ENCODE results near the gene GRID2.

The GRID2 gene

GRCh38 chr4:92514627-92515026, 210.9 kb downstream of the GRID2 start:
- Mint-ChIP-seq H3K9me3 (ENCODE audit: low read depth) (peaks cover 5% of the 10 kb centered on the region), H3K27me3 (no peaks in the 10 kb centered on the region), H3K4me1 (ENCODE audit: low read depth) (no peaks in the 10 kb centered on the region), H3K36me3 (no peaks in the 10 kb centered on the region), H3K27ac (no peak overlapping the region), H3K4me3 (no peak overlapping the region)

- no peaks in the 10 kb centered on the region for H3K36me3 Mint-ChIP-seq
- no peaks in the 10 kb centered on the region for H3K9me3 Mint-ChIP-seq (ENCODE audit: low read depth)
- no peaks in the 10 kb centered on the region for H3K4me1 Mint-ChIP-seq (ENCODE audit: low read depth)
- no peak overlapping the region for H3K27ac Mint-ChIP-seq
- no peaks in the 10 kb centered on the region for H3K27me3 Mint-ChIP-seq
- no peak overlapping the region for H3K4me3 Mint-ChIP-seq
Measured at GRCh38 chr4:92516450-92516849, 212.7 kb downstream of the GRID2 start.

- Mint-ChIP-seq H3K9me3 (ENCODE audit: low read depth) (no peaks in the 10 kb centered on the region), H3K4me1 (ENCODE audit: low read depth) (no peaks in the 10 kb centered on the region), H3K36me3 (no peaks in the 10 kb centered on the region), H3K4me3 (no peak overlapping the region), H3K27me3 (no peaks in the 10 kb centered on the region), H3K27ac (no peak overlapping the region)
Measured at GRCh38 chr4:92519727-92520126, 216.0 kb downstream of the GRID2 start.

- Mint-ChIP-seq H3K4me3 (no peak overlapping the region), H3K27me3 (no peaks in the 10 kb centered on the region), H3K4me1 (ENCODE audit: low read depth) (no peaks in the 10 kb centered on the region), H3K36me3 (no peaks in the 10 kb centered on the region), H3K27ac (no peak overlapping the region), H3K9me3 (ENCODE audit: low read depth) (no peaks in the 10 kb centered on the region)
Measured at GRCh38 chr4:92520563-92520962, 216.8 kb downstream of the GRID2 start.

GRCh38 chr4:92521941-92522340, 218.2 kb downstream of the GRID2 start:
- H3K9me3 Mint-ChIP-seq (ENCODE audit: low read depth) = no peaks in the 10 kb centered on the region

GRCh38 chr4:92522356-92522755, 218.6 kb downstream of the GRID2 start:
- no peaks in the 10 kb centered on the region for H3K27me3 Mint-ChIP-seq
- H3K27ac Mint-ChIP-seq = no peak overlapping the region
- H3K36me3 Mint-ChIP-seq = no peaks in the 10 kb centered on the region
- H3K4me1 Mint-ChIP-seq (ENCODE audit: low read depth) = no peaks in the 10 kb centered on the region
- no peak overlapping the region for H3K4me3 Mint-ChIP-seq
- H3K9me3 Mint-ChIP-seq (ENCODE audit: low read depth) = no peaks in the 10 kb centered on the region

More at GRCh38 chr4:92521941-92522340, 218.2 kb downstream of the GRID2 start:
- Mint-ChIP-seq H3K27me3 (no peaks in the 10 kb centered on the region), H3K4me1 (ENCODE audit: low read depth) (no peaks in the 10 kb centered on the region), H3K27ac (no peak overlapping the region), H3K36me3 (no peaks in the 10 kb centered on the region), H3K4me3 (no peak overlapping the region)

GRCh38 chr4:92524131-92524530, 220.4 kb downstream of the GRID2 start:
- H3K27me3 Mint-ChIP-seq = no peaks in the 10 kb centered on the region
- H3K9me3 Mint-ChIP-seq (ENCODE audit: low read depth) = no peaks in the 10 kb centered on the region
- no peaks in the 10 kb centered on the region for H3K4me1 Mint-ChIP-seq (ENCODE audit: low read depth)
- H3K27ac Mint-ChIP-seq = no peak overlapping the region
- H3K4me3 Mint-ChIP-seq = no peak overlapping the region
- no peaks in the 10 kb centered on the region for H3K36me3 Mint-ChIP-seq

GRCh38 chr4:92528541-92528940, 224.8 kb downstream of the GRID2 start:
- H3K27me3 Mint-ChIP-seq = no peaks in the 10 kb centered on the region
- no peaks in the 10 kb centered on the region for H3K4me1 Mint-ChIP-seq (ENCODE audit: low read depth)
- H3K27ac Mint-ChIP-seq = no peak overlapping the region
- peaks cover 12% of the 10 kb centered on the region for H3K9me3 Mint-ChIP-seq (ENCODE audit: low read depth)
- H3K4me3 Mint-ChIP-seq = no peak overlapping the region
- no peaks in the 10 kb centered on the region for H3K36me3 Mint-ChIP-seq

- Mint-ChIP-seq H3K27me3 (no peaks in the 10 kb centered on the region), H3K27ac (no peak overlapping the region), H3K9me3 (ENCODE audit: low read depth) (peaks cover 12% of the 10 kb centered on the region), H3K4me1 (ENCODE audit: low read depth) (no peaks in the 10 kb centered on the region), H3K4me3 (no peak overlapping the region), H3K36me3 (no peaks in the 10 kb centered on the region)
Measured at GRCh38 chr4:92529510-92529909, 225.7 kb downstream of the GRID2 start.

GRCh38 chr4:92535599-92535998, 231.8 kb downstream of the GRID2 start:
- Mint-ChIP-seq H3K4me1 (ENCODE audit: low read depth) (no peaks in the 10 kb centered on the region), H3K9me3 (ENCODE audit: low read depth) (peaks cover 7% of the 10 kb centered on the region), H3K27me3 (no peaks in the 10 kb centered on the region), H3K4me3 (no peak overlapping the region), H3K36me3 (no peaks in the 10 kb centered on the region), H3K27ac (no peak overlapping the region)

GRCh38 chr4:92551616-92552015, 247.8 kb downstream of the GRID2 start:
- H3K36me3 Mint-ChIP-seq = no peaks in the 10 kb centered on the region
- H3K27ac Mint-ChIP-seq = no peak overlapping the region
- H3K27me3 Mint-ChIP-seq = no peaks in the 10 kb centered on the region
- no peak overlapping the region for H3K4me3 Mint-ChIP-seq
- no peaks in the 10 kb centered on the region for H3K4me1 Mint-ChIP-seq (ENCODE audit: low read depth)
- peaks cover 8% of the 10 kb centered on the region for H3K9me3 Mint-ChIP-seq (ENCODE audit: low read depth)

GRCh38 chr4:92566269-92566668, 262.5 kb downstream of the GRID2 start:
- Mint-ChIP-seq H3K36me3 (no peaks in the 10 kb centered on the region), H3K4me3 (no peak overlapping the region), H3K9me3 (ENCODE audit: low read depth) (peaks cover 11% of the 10 kb centered on the region), H3K27ac (no peak overlapping the region), H3K4me1 (ENCODE audit: low read depth) (no peaks in the 10 kb centered on the region), H3K27me3 (no peaks in the 10 kb centered on the region)

GRCh38 chr4:92580816-92581215, 277.1 kb downstream of the GRID2 start:
- H3K4me1 Mint-ChIP-seq (ENCODE audit: low read depth) = no peaks in the 10 kb centered on the region
- H3K9me3 Mint-ChIP-seq (ENCODE audit: low read depth) = peaks cover 11% of the 10 kb centered on the region
- no peak overlapping the region for H3K27ac Mint-ChIP-seq
- no peaks in the 10 kb centered on the region for H3K27me3 Mint-ChIP-seq
- no peaks in the 10 kb centered on the region for H3K36me3 Mint-ChIP-seq
- no peak overlapping the region for H3K4me3 Mint-ChIP-seq

GRCh38 chr4:92599044-92599443, 295.3 kb downstream of the GRID2 start:
- no peak overlapping the region for H3K4me3 Mint-ChIP-seq

GRCh38 chr4:92600638-92601037, 296.9 kb downstream of the GRID2 start:
- H3K4me3 Mint-ChIP-seq = no peak overlapping the region
- H3K27me3 Mint-ChIP-seq = no peaks in the 10 kb centered on the region
- H3K36me3 Mint-ChIP-seq = no peaks in the 10 kb centered on the region
- H3K4me1 Mint-ChIP-seq (ENCODE audit: low read depth) = no peaks in the 10 kb centered on the region
- H3K9me3 Mint-ChIP-seq (ENCODE audit: low read depth) = peaks cover 4% of the 10 kb centered on the region
- H3K27ac Mint-ChIP-seq = no peak overlapping the region

More at GRCh38 chr4:92599044-92599443, 295.3 kb downstream of the GRID2 start:
- Mint-ChIP-seq H3K4me1 (ENCODE audit: low read depth) (no peaks in the 10 kb centered on the region), H3K36me3 (no peaks in the 10 kb centered on the region), H3K9me3 (ENCODE audit: low read depth) (peaks cover 4% of the 10 kb centered on the region), H3K27ac (no peak overlapping the region), H3K27me3 (no peaks in the 10 kb centered on the region)

- H3K4me1 Mint-ChIP-seq (ENCODE audit: low read depth) = no peaks in the 10 kb centered on the region
- H3K27ac Mint-ChIP-seq = no peak overlapping the region
- H3K9me3 Mint-ChIP-seq (ENCODE audit: low read depth) = peaks cover 10% of the 10 kb centered on the region
- no peaks in the 10 kb centered on the region for H3K27me3 Mint-ChIP-seq
- no peak overlapping the region for H3K4me3 Mint-ChIP-seq
- H3K36me3 Mint-ChIP-seq = no peaks in the 10 kb centered on the region
Measured at GRCh38 chr4:92606227-92606626, 302.5 kb downstream of the GRID2 start.
